BJ (cell line): ENCODE results near the gene MRPL24. TPM values are rescaled to one million over a fixed set of nuclear protein-coding genes. Genes with fewer than 3 reads are reported as not detected.
A peak's percentile ranks its signal among the peaks of the same experiment; 100 is the strongest.

Experiments used
- CTCF ChIA-PET: fragments of 350-600 bp; formaldehyde crosslinking; extraction: SDS; loops from one replicate; lab custom pipeline; 2021; ENCODE audit warnings: antibody characterized with exemption, inconsistent platforms; lab: Yijun Ruan, JAX
- POLR2A ChIA-PET: fragments of 300-600 bp; sonication (Branson Sonifier 250); formaldehyde crosslinking; extraction: SDS; loops from one replicate; lab custom pipeline; 2021; ENCODE audit warnings: antibody characterized with exemption; lab: Charles Lee
- DNase-seq: peaks from one replicate; pipeline ENCODE4 v3.0.0-alpha.2; 2011; ENCODE audit warnings: low read depth
- H3K27me3 ChIP-seq: 2 replicates; pipeline ENCODE4 v1.6.0; 2011; ENCODE audit warnings: low read length; ENCODE audit not compliant: control insufficient read depth, insufficient read depth
- H3K36me3 ChIP-seq: 2 replicates; pipeline ENCODE4 v1.5.1; 2011; ENCODE audit warnings: low read length; ENCODE audit not compliant: control insufficient read depth, insufficient read depth
- H3K4me3 ChIP-seq: 2 replicates; pipeline ENCODE4 v1.5.1; 2011; ENCODE audit warnings: low read depth, mild to moderate bottlenecking, control low read depth, low read length
- polyA plus RNA-seq: library from polyadenylated mRNA; depleted of rRNA; stranded (reverse); fragments of >200 nt; gene quantifications from 2 replicates; pipeline ENCODE4 v1.2.3, GENCODE V29; 2011
- TF ChIP-seq, protein P1 (sequence below): IDR thresholded peaks from 2 replicates; pipeline ENCODE4 v1.5.1; 2011; ENCODE audit warnings: low read depth, mild to moderate bottlenecking, control low read depth, inconsistent platforms, low read length, moderate library complexity; ENCODE audit not compliant: insufficient read depth

The MRPL24 gene
- polyA plus RNA-seq, 1 experiment, result 120 TPM

GRCh38 chr1:156741481-156741983 lies 644 bp upstream of the MRPL24 start:
- TF ChIP-seq, protein P1, sequence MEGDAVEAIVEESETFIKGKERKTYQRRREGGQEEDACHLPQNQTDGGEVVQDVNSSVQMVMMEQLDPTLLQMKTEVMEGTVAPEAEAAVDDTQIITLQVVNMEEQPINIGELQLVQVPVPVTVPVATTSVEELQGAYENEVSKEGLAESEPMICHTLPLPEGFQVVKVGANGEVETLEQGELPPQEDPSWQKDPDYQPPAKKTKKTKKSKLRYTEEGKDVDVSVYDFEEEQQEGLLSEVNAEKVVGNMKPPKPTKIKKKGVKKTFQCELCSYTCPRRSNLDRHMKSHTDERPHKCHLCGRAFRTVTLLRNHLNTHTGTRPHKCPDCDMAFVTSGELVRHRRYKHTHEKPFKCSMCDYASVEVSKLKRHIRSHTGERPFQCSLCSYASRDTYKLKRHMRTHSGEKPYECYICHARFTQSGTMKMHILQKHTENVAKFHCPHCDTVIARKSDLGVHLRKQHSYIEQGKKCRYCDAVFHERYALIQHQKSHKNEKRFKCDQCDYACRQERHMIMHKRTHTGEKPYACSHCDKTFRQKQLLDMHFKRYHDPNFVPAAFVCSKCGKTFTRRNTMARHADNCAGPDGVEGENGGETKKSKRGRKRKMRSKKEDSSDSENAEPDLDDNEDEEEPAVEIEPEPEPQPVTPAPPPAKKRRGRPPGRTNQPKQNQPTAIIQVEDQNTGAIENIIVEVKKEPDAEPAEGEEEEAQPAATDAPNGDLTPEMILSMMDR, result no peak
- DNase-seq, result no peak
- Histone ChIP-seq H3K36me3 (peaks cover 28% of the 10 kb centered on the region), H3K27me3 (no peaks in the 10 kb centered on the region), H3K4me3 (no peak overlapping the region)
- POLR2A ChIA-PET, result interaction anchor here (0.6 to 1.4 kb wide), 7 partner anchors 11 to 265 kb away, joined by 3 to 11 read pairs (median 3); partner anchors contain the start of genes HDGF, ISG20L2, METTL25B and PRCC
- CTCF ChIA-PET, result interaction anchor here (0.8 to 2.8 kb wide), 8 partner anchors 11 to 119 kb away, joined by 3 to 19 read pairs (median 4); partner anchors contain the start of genes NTRK1 and PRCC

DNA sequence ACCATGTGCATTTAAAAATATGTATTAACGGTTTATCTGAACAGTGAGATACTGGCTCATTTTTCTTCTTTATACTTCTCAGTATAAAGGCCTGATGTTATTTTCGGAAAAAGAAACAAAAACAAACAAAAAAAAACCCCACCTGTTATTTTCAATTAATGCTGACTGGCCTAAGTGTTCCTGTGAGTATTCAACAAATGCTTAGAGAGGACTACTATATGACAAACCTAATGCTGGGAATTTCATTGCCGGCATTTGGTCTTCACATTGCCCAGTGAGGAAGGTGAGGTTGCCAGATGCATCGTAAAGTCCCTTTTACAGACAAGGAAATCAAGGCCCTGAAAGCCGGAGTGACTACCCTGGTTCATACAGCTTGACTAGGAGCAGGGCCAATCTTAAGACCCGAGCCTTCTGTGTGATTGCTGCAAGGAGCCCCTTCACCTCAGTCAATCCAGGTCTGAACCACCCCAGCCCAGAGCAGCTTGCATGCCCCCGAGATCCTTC lies 599 bp downstream of the MRPL24 start:
- H3K36me3 ChIP-seq, result peaks cover 28% of the 10 kb centered on the region
- DNase-seq, result no peak

GRCh38 chr1:156738916-156739315 lies 2.0 kb downstream of the MRPL24 start:
- TF ChIP-seq, protein P1, result no peak
- POLR2A ChIA-PET, result no interaction called here
- CTCF ChIA-PET, result interaction anchor here (0.6 to 1.5 kb wide), 2 partner anchors 122 to 218 kb away, joined by 3 read pairs; partner anchors contain the start of gene NTRK1
- Histone ChIP-seq H3K4me3 (no peak overlapping the region), H3K36me3 (peaks cover 25% of the 10 kb centered on the region), H3K27me3 (no peaks in the 10 kb centered on the region)
- no peak for DNase-seq

More for the DNA sequence above, 599 bp downstream of the MRPL24 start:
- POLR2A ChIA-PET, result interaction anchor here (0.6 to 1.4 kb wide), 3 partner anchors 12 to 27 kb away, joined by 3 to 10 read pairs (median 4); partner anchors contain the start of genes HDGF, ISG20L2, METTL25B and PRCC
- Histone ChIP-seq H3K27me3 (no peaks in the 10 kb centered on the region), H3K4me3 (peak overlapping the region; percentile 53)
- TF ChIP-seq, protein P1, result no peak
- CTCF ChIA-PET, result interaction anchor here (1.2 to 2.8 kb wide), 8 partner anchors 10 to 120 kb away, joined by 3 to 19 read pairs (median 6); partner anchors contain the start of genes HDGF, NTRK1 and PRCC

- TF ChIP-seq, protein P1, result no peak
- POLR2A ChIA-PET, result no interaction called here
- Histone ChIP-seq H3K4me3 (no peak overlapping the region), H3K27me3 (no peaks in the 10 kb centered on the region), H3K36me3 (peaks cover 25% of the 10 kb centered on the region)
- CTCF ChIA-PET, result interaction anchor here (1.5 kb wide), 1 partner anchor 122 kb away, joined by 3 read pairs; the partner anchor contains the start of gene NTRK1
- no peak for DNase-seq
Observed at GRCh38 chr1:156738407-156738806, 2.5 kb downstream of the MRPL24 start.

GRCh38 chr1:156733989-156734584 lies 6.8 kb downstream of the MRPL24 start:
- TF ChIP-seq, protein P1, result no peak
- Histone ChIP-seq H3K4me3 (no peak overlapping the region), H3K36me3 (peaks cover 13% of the 10 kb centered on the region), H3K27me3 (no peaks in the 10 kb centered on the region)
- no peak for DNase-seq
- CTCF ChIA-PET, result interaction anchor here (0.8 to 41.7 kb wide), 3 partner anchors 47 to 156 kb away, joined by 3 to 1556 read pairs (median 3); partner anchors contain the start of gene NES
- POLR2A ChIA-PET, result no interaction called here
